Measurements from ENCODE around the gene ATP8B1. TPM values are rescaled to one million over a fixed set of nuclear protein-coding genes. Genes with fewer than 3 reads are reported as not detected.

Gene ATP8B1
- total RNA-seq, 1 experiment from 2014 or later, result 1.1 TPM

DNA sequence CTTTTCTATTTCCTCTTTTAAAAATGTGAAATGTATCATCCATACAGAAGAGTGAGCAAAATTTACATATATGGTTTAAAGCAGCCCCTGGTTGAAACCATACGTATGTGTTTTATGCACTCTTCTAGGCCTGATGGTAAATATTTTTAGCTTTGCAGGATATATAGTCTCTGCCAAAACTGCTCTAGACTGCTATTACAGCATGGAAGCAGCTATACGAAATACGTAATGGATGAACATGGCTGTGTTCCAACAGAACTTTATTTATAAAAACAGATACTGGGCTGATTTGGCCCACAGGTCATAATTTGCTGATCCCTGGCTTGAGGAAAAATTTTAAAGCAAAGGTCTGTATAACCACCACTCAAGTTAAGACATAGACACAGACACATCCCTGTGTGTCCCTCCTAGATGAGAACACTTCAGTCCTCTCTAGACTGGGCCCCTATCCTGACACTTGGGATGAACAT lies 42.5 kb upstream of the ATP8B1 start:
- no peak overlapping the region for H3K27ac Mint-ChIP-seq

More for the DNA sequence above, 42.5 kb upstream of the ATP8B1 start:
- H3K4me1 Mint-ChIP-seq, result peaks cover 7% of the 10 kb centered on the region in 2 experiments; a peak in 3 of 4 replicates
- H4K20me1 ChIP-seq (ENCODE audit: control insufficient read depth, insufficient read depth, insufficient read length), result no peaks in the 10 kb centered on the region
- H2AK5ac ChIP-seq (ENCODE audit: insufficient read length, low read length), result no peak overlapping the region
- H3K23ac ChIP-seq (ENCODE audit: insufficient read length, low read depth, low read length), result no peak overlapping the region
- DNase-seq, result no peak
- H3K9ac ChIP-seq (ENCODE audit: extremely low read depth, insufficient read length, low read length), result no peak overlapping the region
- no CpG with 5 or more reads among the region's 3 CpGs for WGBS (ENCODE audit: extremely low coverage, insufficient read length, low lambda C conversion rate)
- no peak overlapping the region for H4K91ac ChIP-seq (ENCODE audit: insufficient read length, low read depth, low read length)
- H2AFZ ChIP-seq (ENCODE audit: low read length), result no peak overlapping the region
- no peak overlapping the region for H2BK12ac ChIP-seq (ENCODE audit: insufficient read length, low read depth, low read length)
- no peak overlapping the region for H2BK15ac ChIP-seq (ENCODE audit: low read depth, low read length)
- H3K23me2 ChIP-seq (ENCODE audit: insufficient read length, low read depth, low read length, poor library complexity, severe bottlenecking), result no peaks in the 10 kb centered on the region
- H3K14ac ChIP-seq (ENCODE audit: insufficient read depth, low read length), result no peak overlapping the region
- TF ChIP-seq, protein P1, sequence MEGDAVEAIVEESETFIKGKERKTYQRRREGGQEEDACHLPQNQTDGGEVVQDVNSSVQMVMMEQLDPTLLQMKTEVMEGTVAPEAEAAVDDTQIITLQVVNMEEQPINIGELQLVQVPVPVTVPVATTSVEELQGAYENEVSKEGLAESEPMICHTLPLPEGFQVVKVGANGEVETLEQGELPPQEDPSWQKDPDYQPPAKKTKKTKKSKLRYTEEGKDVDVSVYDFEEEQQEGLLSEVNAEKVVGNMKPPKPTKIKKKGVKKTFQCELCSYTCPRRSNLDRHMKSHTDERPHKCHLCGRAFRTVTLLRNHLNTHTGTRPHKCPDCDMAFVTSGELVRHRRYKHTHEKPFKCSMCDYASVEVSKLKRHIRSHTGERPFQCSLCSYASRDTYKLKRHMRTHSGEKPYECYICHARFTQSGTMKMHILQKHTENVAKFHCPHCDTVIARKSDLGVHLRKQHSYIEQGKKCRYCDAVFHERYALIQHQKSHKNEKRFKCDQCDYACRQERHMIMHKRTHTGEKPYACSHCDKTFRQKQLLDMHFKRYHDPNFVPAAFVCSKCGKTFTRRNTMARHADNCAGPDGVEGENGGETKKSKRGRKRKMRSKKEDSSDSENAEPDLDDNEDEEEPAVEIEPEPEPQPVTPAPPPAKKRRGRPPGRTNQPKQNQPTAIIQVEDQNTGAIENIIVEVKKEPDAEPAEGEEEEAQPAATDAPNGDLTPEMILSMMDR (conservative IDR thresholded peaks at IDR 0.05), result no peak
- no peak overlapping the region for H3K27ac ChIP-seq (ENCODE audit: insufficient read length, low read depth, low read length)
- no peaks in the 10 kb centered on the region for H3K79me1 ChIP-seq (ENCODE audit: insufficient read depth, low read depth, low read length, poor library complexity, severe bottlenecking)
- no peaks in the 10 kb centered on the region for H3K36me3 Mint-ChIP-seq (ENCODE audit: insufficient read depth in 1 of 3, low read depth in 3 of 3)
- no peaks in the 10 kb centered on the region for H3K9me3 Mint-ChIP-seq
- H3K9me3 ChIP-seq (ENCODE audit: control insufficient read depth, low read depth, low read length), result no peaks in the 10 kb centered on the region
- no peak overlapping the region for H2BK120ac ChIP-seq (ENCODE audit: low read depth, low read length, poor library complexity, severe bottlenecking)
- no peak overlapping the region for H3K4me3 Mint-ChIP-seq
- no peak overlapping the region for H3T11ph ChIP-seq (ENCODE audit: low read length)
- no peak overlapping the region for H4K8ac ChIP-seq (replicated peaks; ENCODE audit: insufficient read length, low read depth, low read length)
- H2BK20ac ChIP-seq (ENCODE audit: low read depth, low read length, poor library complexity, severe bottlenecking), result no peak overlapping the region
- H3K27me3 Mint-ChIP-seq (ENCODE audit: low read depth), result peaks cover 9% of the 10 kb centered on the region
- no peak overlapping the region for H3K4me2 ChIP-seq (ENCODE audit: insufficient read depth, insufficient read length, low read length)
- H3K27me3 ChIP-seq (ENCODE audit: insufficient read depth, low read length), result no peaks in the 10 kb centered on the region
- no peak overlapping the region for H3K18ac ChIP-seq (ENCODE audit: insufficient read length, low read depth, low read length)
- H3K56ac ChIP-seq (ENCODE audit: insufficient read length, low read depth, low read length), result no peak overlapping the region
- H3K4me1 ChIP-seq (ENCODE audit: insufficient read depth, low read length), result no peaks in the 10 kb centered on the region
- H4K5ac ChIP-seq (ENCODE audit: insufficient read length, low read depth, low read length), result no peak overlapping the region
- H2BK5ac ChIP-seq (ENCODE audit: insufficient read length, low read length), result no peak overlapping the region
- no peak overlapping the region for H3K4ac ChIP-seq (ENCODE audit: low read depth, low read length)
- H3K79me2 ChIP-seq (ENCODE audit: insufficient read depth, low read length), result no peaks in the 10 kb centered on the region

Data from H9 (cell line).